DMS79 treated with DMSO at 0.1 percent for 48 hours (cell line): ENCODE results near the gene KIF26A.

Experiments used
- DNase-seq: peaks from one replicate; lab custom pipeline; 2025; lab: John Stamatoyannopoulos, UW

The KIF26A gene

GRCh38 chr14:104158827-104159798 is 20.7 kb downstream of the KIF26A start:
- DNase-seq = no peak

GRCh38 chr14:104159990-104160389 is 21.6 kb downstream of the KIF26A start:
- DNase-seq = no peak

GRCh38 chr14:104161602-104162367 is 23.4 kb downstream of the KIF26A start:
- DNase-seq = no peak

GRCh38 chr14:104162495-104162894 is 24.1 kb downstream of the KIF26A start:
- no peak for DNase-seq

GRCh38 chr14:104163541-104163940 is 25.2 kb downstream of the KIF26A start:
- no peak for DNase-seq

- no peak for DNase-seq
These were observed 25.7 kb downstream of the KIF26A start for GRCh38 chr14:104164041-104164440.

GRCh38 chr14:104164512-104164911 is 26.1 kb downstream of the KIF26A start:
- no peak for DNase-seq

GRCh38 chr14:104166698-104167097 is 28.3 kb downstream of the KIF26A start:
- DNase-seq = no peak

- no peak for DNase-seq
These were observed 30.2 kb downstream of the KIF26A start for GRCh38 chr14:104168603-104169002.

GRCh38 chr14:104169005-104169698 is 30.8 kb downstream of the KIF26A start:
- no peak for DNase-seq

GRCh38 chr14:104169699-104170479 is 31.5 kb downstream of the KIF26A start:
- DNase-seq = no peak

GRCh38 chr14:104171029-104171697 is 32.8 kb downstream of the KIF26A start:
- DNase-seq = no peak

- no peak for DNase-seq
These were observed 33.5 kb downstream of the KIF26A start for GRCh38 chr14:104171895-104172294.

- DNase-seq = no peak
These were observed 34.0 kb downstream of the KIF26A start for GRCh38 chr14:104172349-104172748.

- no peak for DNase-seq
These were observed 34.5 kb downstream of the KIF26A start for GRCh38 chr14:104172880-104173279.

- no peak for DNase-seq
These were observed 35.7 kb downstream of the KIF26A start for GRCh38 chr14:104174051-104174450.

GRCh38 chr14:104175041-104175440 is 36.7 kb downstream of the KIF26A start:
- DNase-seq = no peak

- no peak for DNase-seq
These were observed 37.4 kb downstream of the KIF26A start for GRCh38 chr14:104175811-104176210.

- no peak for DNase-seq
These were observed 38.2 kb downstream of the KIF26A start for GRCh38 chr14:104176611-104177010.

GRCh38 chr14:104177411-104177810 is 39.0 kb downstream of the KIF26A start:
- DNase-seq = no peak

GRCh38 chr14:104178279-104178678 is 39.9 kb downstream of the KIF26A start:
- no peak for DNase-seq
